B cell (primary cell): ENCODE data around the gene NEGR1.

Source experiments
- CTCF ChIP-seq: fragments of 200-600 bp; IDR thresholded peaks from one replicate; pipeline ENCODE4 v1.8.0; 2022; ENCODE audit warnings: antibody characterized with exemption, mild to moderate bottlenecking
- EZH2 ChIP-seq: IDR thresholded peaks from 2 replicates; pipeline ENCODE4 v1.6.1; 2012; ENCODE audit warnings: borderline replicate concordance, low read depth, mild to moderate bottlenecking, moderate library complexity, low read length; ENCODE audit not compliant: insufficient read depth, poor library complexity, severe bottlenecking

GRCh38 chr1:71494163-71494562 is 788.2 kb downstream of the NEGR1 start:
- TF ChIP-seq CTCF, result no peak
- no peak for TF ChIP-seq EZH2
